HepG2 (cell line): Measurements from ENCODE around the gene NBPF1. TPM values are rescaled to one million over a fixed set of nuclear protein-coding genes. Genes with fewer than 3 reads are reported as not detected.
"Not testable (repeated sequence)": the region's sequence is repeated elsewhere in the genome, so short reads cannot be mapped to it uniquely, and the experiment has no call there.

ENCODE experiments used
- EED ChIP-seq: sonication (generic); formaldehyde crosslinking; IDR thresholded peaks from 2 replicates; pipeline ENCODE4 v1.5.0; 2020; ENCODE audit warnings: mild to moderate bottlenecking, missing genetic modification reagents
- HDAC2 ChIP-seq: sonication (generic); formaldehyde crosslinking; IDR thresholded peaks from 2 replicates; pipeline ENCODE4 v1.4.0; 2020; ENCODE audit warnings: missing genetic modification reagents
- HMG20A ChIP-seq: IDR thresholded peaks from 2 replicates; pipeline ENCODE4 v1.6.1; 2016; ENCODE audit warnings: borderline replicate concordance
- NFKBIZ ChIP-seq: IDR thresholded peaks from 2 replicates; pipeline ENCODE4 v1.6.1; 2018; ENCODE audit warnings: missing genetic modification reagents, missing compliant biosample characterization
- NR2F1 ChIP-seq, 2 experiments: fragments of 450-650 bp in 1 of 2; formaldehyde crosslinking in 1 of 2; IDR thresholded peaks; 2 replicates each; pipeline versions ENCODE4 v1.5.0 to v1.6.1; 2016 to 2020; ENCODE audit warnings: mild to moderate bottlenecking in 1 of 2, missing compliant biosample characterization in 1 of 2, missing genetic modification reagents in 1 of 2, moderate library complexity in 1 of 2
- PITX1 ChIP-seq: sonication (generic); formaldehyde crosslinking; IDR thresholded peaks from 2 replicates; pipeline ENCODE4 v1.5.1; 2020; ENCODE audit warnings: mild to moderate bottlenecking, missing genetic modification reagents
- TEAD3 ChIP-seq: optimal IDR thresholded peaks from 2 replicates; pipeline ENCODE3; 2016; ENCODE audit warnings: borderline replicate concordance
- WIZ ChIP-seq: sonication (generic); formaldehyde crosslinking; IDR thresholded peaks from 2 replicates; pipeline ENCODE4 v1.5.1; 2020; ENCODE audit warnings: mild to moderate bottlenecking, missing genetic modification reagents
- ZNF335 ChIP-seq: sonication (generic); formaldehyde crosslinking; IDR thresholded peaks from 2 replicates; pipeline ENCODE4 v1.4.0; 2020; ENCODE audit warnings: missing genetic modification reagents
- ZNF34 ChIP-seq: sonication (generic); formaldehyde crosslinking; IDR thresholded peaks from 2 replicates; pipeline ENCODE4 v1.4.0; 2020; ENCODE audit warnings: mild to moderate bottlenecking, missing genetic modification reagents, borderline replicate concordance
- ZNF768 ChIP-seq: sonication (generic); formaldehyde crosslinking; IDR thresholded peaks from 2 replicates; pipeline ENCODE4 v1.4.0; 2020; ENCODE audit warnings: missing genetic modification reagents
- ZNF792 ChIP-seq: IDR thresholded peaks from 2 replicates; pipeline ENCODE4 v1.6.1; 2016
- polyA plus RNA-seq, 8 experiments: library from polyadenylated mRNA; depleted of rRNA in 3 of 8; stranded (reverse) in 7 of 8; unstranded in 1 of 8; fragments of >200 nt; fragmentation: Illumina TruSeq in 4 of 8; extraction: Trizol in 4 of 8; gene quantifications; 2 replicates each; pipeline versions ENCODE4 v1.2.1 to v1.2.3, GENCODE V29; 2011 to 2016; ENCODE audit warnings: low read depth in 4 of 8, missing spikeins in 1 of 8, mixed read lengths in 1 of 8; ENCODE audit not compliant: insufficient read depth in 1 of 8
- total RNA-seq, 5 experiments: library from RNA; depleted of rRNA; stranded (reverse); fragments of >200 nt; fragmentation: Illumina TruSeq; extraction: Trizol; gene quantifications; 2 replicates each; pipeline ENCODE4 v1.2.3, GENCODE V29; 2016; ENCODE audit warnings: low read depth in 1 of 5
- TF ChIP-seq, protein P1 (sequence below): sonication (generic); formaldehyde crosslinking; IDR thresholded peaks from 2 replicates; pipeline ENCODE4 v1.4.0; 2020; ENCODE audit warnings: missing genetic modification reagents
- TF ChIP-seq, protein P2 (sequence below): sonication (generic); formaldehyde crosslinking; IDR thresholded peaks from 2 replicates; pipeline ENCODE4 v1.4.0; 2020; ENCODE audit warnings: missing genetic modification reagents, borderline replicate concordance
- TF ChIP-seq, protein P3 (sequence below): fragments of 450-650 bp; IDR thresholded peaks from 2 replicates; pipeline ENCODE4 v1.6.1; 2016
- TF ChIP-seq, protein P4 (sequence below), 2 experiments: sonication (generic) in 1 of 2; formaldehyde crosslinking in 1 of 2; IDR thresholded peaks; 2 replicates each; pipeline versions ENCODE4 v1.5.1 to v1.6.1; 2011 to 2020; ENCODE audit warnings: borderline replicate concordance in 1 of 2, low read depth in 1 of 2, low read length in 1 of 2, mild to moderate bottlenecking in 1 of 2, missing genetic modification reagents in 1 of 2, moderate library complexity in 1 of 2
- TF ChIP-seq, protein P5 (sequence below): sonication (generic); formaldehyde crosslinking; IDR thresholded peaks from 2 replicates; pipeline ENCODE4 v1.8.1; 2022; ENCODE audit warnings: mild to moderate bottlenecking, missing genetic modification reagents
- TF ChIP-seq, protein P6 (sequence below): sonication (generic); formaldehyde crosslinking; IDR thresholded peaks from 2 replicates; pipeline ENCODE4 v1.4.0; 2020; ENCODE audit warnings: mild to moderate bottlenecking, missing genetic modification reagents

The NBPF1 gene
- total and polyA plus RNA-seq, 2 of the 13 experiments (the other 11 are each of a cell fraction or from before 2014, with no cell fraction given), result 30.3 to 35.6 TPM

DNA sequence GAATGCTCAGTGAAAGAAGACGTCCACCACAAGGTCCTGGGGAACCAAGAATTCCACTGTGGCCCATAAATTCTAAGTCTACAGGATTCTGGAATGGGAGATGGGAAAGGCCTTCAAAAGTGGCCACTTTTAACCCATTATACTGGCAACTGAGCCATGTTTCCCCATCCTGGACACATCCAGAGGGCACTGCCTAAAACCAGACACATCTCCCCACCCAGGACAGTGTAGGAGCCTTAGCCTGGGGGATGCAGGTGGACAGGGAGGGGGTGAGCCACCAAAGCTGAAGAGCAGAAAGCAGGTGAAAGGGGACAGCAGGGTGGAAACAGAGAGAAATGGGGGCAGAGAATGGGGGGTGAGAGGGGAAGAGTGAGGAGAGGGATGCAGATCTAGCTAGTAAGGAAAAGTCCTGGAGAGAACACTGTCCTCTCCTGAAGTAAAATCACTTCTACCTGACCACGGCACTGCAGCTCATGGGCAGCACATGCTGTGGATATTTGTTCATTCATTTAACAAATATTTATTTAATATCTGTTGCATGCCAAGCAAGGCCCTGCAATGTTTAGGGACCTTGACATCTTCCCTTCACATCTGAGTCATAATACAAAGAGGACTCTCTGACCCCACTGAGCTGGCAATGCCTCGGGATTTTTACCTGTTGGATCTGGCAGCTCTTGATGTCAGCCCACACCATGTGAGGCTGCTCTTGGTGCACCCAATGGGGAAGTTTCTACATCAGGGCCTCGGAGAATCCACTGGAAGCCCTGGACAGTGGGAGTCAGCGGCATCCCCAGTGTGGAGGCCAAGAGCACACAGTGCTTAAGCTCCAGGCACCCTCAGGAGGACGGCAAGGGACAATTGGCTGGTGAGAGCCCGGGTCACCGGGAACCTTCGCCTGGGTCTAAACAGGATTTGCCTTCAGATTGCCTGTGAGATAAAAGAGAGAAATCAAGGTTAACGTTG lies 5.2 kb downstream of the NBPF1 start (continued):
- TF ChIP-seq, protein P1, sequence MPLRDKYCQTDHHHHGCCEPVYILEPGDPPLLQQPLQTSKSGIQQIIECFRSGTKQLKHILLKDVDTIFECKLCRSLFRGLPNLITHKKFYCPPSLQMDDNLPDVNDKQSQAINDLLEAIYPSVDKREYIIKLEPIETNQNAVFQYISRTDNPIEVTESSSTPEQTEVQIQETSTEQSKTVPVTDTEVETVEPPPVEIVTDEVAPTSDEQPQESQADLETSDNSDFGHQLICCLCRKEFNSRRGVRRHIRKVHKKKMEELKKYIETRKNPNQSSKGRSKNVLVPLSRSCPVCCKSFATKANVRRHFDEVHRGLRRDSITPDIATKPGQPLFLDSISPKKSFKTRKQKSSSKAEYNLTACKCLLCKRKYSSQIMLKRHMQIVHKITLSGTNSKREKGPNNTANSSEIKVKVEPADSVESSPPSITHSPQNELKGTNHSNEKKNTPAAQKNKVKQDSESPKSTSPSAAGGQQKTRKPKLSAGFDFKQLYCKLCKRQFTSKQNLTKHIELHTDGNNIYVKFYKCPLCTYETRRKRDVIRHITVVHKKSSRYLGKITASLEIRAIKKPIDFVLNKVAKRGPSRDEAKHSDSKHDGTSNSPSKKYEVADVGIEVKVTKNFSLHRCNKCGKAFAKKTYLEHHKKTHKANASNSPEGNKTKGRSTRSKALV (CRISPR knock-in tag), result peak; percentile 28; the same call in 1 of the 2 replicates
- TF ChIP-seq ZNF792 (peak; percentile 73), PITX1 (0 out of 2 replicates have a peak, but pooled peaks have one; percentile 12), ZNF335 (CRISPR knock-in tag) (peak; percentile 85), ZNF768 (CRISPR knock-in tag) (peak; percentile 45; the same call in 1 of the 2 replicates), NR2F1 (CRISPR knock-in tag; IDR thresholded peaks at IDR 0.05) (peak; percentile 76 to 86; a peak in 3 of 4 replicates), HDAC2 (peak; percentile 86), ZNF34 (CRISPR knock-in tag) (0 out of 2 replicates have a peak, but pooled peaks have one; percentile 20), EED (peak; percentile 58; the same call in 1 of the 2 replicates), WIZ (CRISPR knock-in tag) (0 out of 2 replicates have a peak, but pooled peaks have one; percentile 15), HMG20A (CRISPR knock-in tag) (peak; percentile 96; the same call in 1 of the 2 replicates), TEAD3 (CRISPR knock-in tag) (peak; percentile 97), NFKBIZ (CRISPR knock-in tag) (peak; percentile 29; the same call in 1 of the 2 replicates)
- TF ChIP-seq, protein P2, sequence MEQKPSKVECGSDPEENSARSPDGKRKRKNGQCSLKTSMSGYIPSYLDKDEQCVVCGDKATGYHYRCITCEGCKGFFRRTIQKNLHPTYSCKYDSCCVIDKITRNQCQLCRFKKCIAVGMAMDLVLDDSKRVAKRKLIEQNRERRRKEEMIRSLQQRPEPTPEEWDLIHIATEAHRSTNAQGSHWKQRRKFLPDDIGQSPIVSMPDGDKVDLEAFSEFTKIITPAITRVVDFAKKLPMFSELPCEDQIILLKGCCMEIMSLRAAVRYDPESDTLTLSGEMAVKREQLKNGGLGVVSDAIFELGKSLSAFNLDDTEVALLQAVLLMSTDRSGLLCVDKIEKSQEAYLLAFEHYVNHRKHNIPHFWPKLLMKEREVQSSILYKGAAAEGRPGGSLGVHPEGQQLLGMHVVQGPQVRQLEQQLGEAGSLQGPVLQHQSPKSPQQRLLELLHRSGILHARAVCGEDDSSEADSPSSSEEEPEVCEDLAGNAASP (CRISPR knock-in tag), result 0 out of 2 replicates have a peak, but pooled peaks have one; percentile 27
- TF ChIP-seq, protein P3, sequence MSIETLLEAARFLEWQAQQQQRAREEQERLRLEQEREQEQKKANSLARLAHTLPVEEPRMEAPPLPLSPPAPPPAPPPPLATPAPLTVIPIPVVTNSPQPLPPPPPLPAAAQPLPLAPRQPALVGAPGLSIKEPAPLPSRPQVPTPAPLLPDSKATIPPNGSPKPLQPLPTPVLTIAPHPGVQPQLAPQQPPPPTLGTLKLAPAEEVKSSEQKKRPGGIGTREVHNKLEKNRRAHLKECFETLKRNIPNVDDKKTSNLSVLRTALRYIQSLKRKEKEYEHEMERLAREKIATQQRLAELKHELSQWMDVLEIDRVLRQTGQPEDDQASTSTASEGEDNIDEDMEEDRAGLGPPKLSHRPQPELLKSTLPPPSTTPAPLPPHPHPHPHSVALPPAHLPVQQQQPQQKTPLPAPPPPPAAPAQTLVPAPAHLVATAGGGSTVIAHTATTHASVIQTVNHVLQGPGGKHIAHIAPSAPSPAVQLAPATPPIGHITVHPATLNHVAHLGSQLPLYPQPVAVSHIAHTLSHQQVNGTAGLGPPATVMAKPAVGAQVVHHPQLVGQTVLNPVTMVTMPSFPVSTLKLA, result peak; percentile 65
- TF ChIP-seq, protein P4, sequence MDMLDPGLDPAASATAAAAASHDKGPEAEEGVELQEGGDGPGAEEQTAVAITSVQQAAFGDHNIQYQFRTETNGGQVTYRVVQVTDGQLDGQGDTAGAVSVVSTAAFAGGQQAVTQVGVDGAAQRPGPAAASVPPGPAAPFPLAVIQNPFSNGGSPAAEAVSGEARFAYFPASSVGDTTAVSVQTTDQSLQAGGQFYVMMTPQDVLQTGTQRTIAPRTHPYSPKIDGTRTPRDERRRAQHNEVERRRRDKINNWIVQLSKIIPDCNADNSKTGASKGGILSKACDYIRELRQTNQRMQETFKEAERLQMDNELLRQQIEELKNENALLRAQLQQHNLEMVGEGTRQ (IDR thresholded peaks at IDR 0.05; ENCODE audit: low read depth, low read length), result peak; percentile 18; the same call in 1 of the 2 replicates
- TF ChIP-seq, protein P4 (CRISPR knock-in tag; IDR thresholded peaks at IDR 0.05; ENCODE audit: borderline replicate concordance), result not testable (repeated sequence)
- TF ChIP-seq, protein P5, sequence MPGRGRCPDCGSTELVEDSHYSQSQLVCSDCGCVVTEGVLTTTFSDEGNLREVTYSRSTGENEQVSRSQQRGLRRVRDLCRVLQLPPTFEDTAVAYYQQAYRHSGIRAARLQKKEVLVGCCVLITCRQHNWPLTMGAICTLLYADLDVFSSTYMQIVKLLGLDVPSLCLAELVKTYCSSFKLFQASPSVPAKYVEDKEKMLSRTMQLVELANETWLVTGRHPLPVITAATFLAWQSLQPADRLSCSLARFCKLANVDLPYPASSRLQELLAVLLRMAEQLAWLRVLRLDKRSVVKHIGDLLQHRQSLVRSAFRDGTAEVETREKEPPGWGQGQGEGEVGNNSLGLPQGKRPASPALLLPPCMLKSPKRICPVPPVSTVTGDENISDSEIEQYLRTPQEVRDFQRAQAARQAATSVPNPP (CRISPR knock-in tag), result peak; percentile 48; the same call in 1 of the 2 replicates
- TF ChIP-seq, protein P6, sequence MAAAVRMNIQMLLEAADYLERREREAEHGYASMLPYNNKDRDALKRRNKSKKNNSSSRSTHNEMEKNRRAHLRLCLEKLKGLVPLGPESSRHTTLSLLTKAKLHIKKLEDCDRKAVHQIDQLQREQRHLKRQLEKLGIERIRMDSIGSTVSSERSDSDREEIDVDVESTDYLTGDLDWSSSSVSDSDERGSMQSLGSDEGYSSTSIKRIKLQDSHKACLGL (CRISPR knock-in tag), result peak; percentile 67; the same call in 1 of the 2 replicates
